H1 (cell line): ENCODE measurements around the gene ZNF618. TPM values are rescaled to one million over a fixed set of nuclear protein-coding genes. Genes with fewer than 3 reads are reported as not detected.

Experiments used
- CTCF ChIA-PET: fragments of 300-600 bp; sonication (Branson Sonifier 250); formaldehyde crosslinking; loops from one replicate; lab custom pipeline; 2021; ENCODE audit not compliant: partially characterized antibody; lab: Charles Lee
- POLR2A ChIA-PET: fragments of 300-600 bp; sonication (Branson Sonifier 250); formaldehyde crosslinking; loops from one replicate; lab custom pipeline; 2021; ENCODE audit warnings: inconsistent platforms; ENCODE audit not compliant: partially characterized antibody; lab: Charles Lee
- DNase-seq, 2 experiments: peaks; one replicate each; pipeline versions ENCODE4 v3.0.0 to v3.0.0-alpha.2; 2010 to 2022; ENCODE audit warnings: low spot score in 2 of 2, low read depth in 1 of 2, mixed read lengths in 1 of 2
- FAIRE-seq: peaks from 2 replicates; lab custom pipeline; 2011; peaks lifted over from hg19 to GRCh38; lab: Jason Lieb, UNC
- H2AFZ ChIP-seq: 2 replicates; pipeline ENCODE4 v1.8.1; 2012; ENCODE audit warnings: low read length, inconsistent platforms
- H2AK5ac ChIP-seq: 2 replicates; pipeline ENCODE4 v1.6.1; 2013; ENCODE audit warnings: low read depth, low read length
- H2BK120ac ChIP-seq: replicated peaks from 2 replicates; pipeline ENCODE3; 2013; ENCODE audit warnings: low read depth, low read length, inconsistent platforms
- H2BK12ac ChIP-seq: 2 replicates; pipeline ENCODE4 v1.6.1; 2013; ENCODE audit warnings: low read depth, low read length
- H2BK15ac ChIP-seq: 2 replicates; pipeline ENCODE4 v1.6.1; 2013; ENCODE audit warnings: low read length
- H2BK20ac ChIP-seq: 2 replicates; pipeline ENCODE4 v1.6.1; 2013; ENCODE audit warnings: low read length
- H2BK5ac ChIP-seq: 2 replicates; pipeline ENCODE4 v1.6.1; 2013; ENCODE audit warnings: low read depth, low read length
- H3K14ac ChIP-seq: 2 replicates; pipeline ENCODE4 v1.6.1; 2013; ENCODE audit warnings: inconsistent platforms; ENCODE audit not compliant: insufficient read length
- H3K18ac ChIP-seq: 2 replicates; pipeline ENCODE4 v1.6.1; 2013; ENCODE audit warnings: low read length; ENCODE audit errors: extremely low read depth
- H3K23ac ChIP-seq: 2 replicates; pipeline ENCODE4 v1.6.1; 2013; ENCODE audit warnings: inconsistent platforms; ENCODE audit not compliant: insufficient read length
- H3K23me2 ChIP-seq: 2 replicates; pipeline ENCODE4 v1.6.1; 2013; ENCODE audit warnings: low read depth, low read length
- H3K27ac ChIP-seq: 2 replicates; pipeline ENCODE4 v1.6.1; 2011; ENCODE audit warnings: low read depth, low read length, inconsistent platforms
- H3K27me3 ChIP-seq, 4 experiments: replicated peaks in 1 of 4; 1 replicate in 1 of 4; 2 replicates in 3 of 4; pipeline versions ENCODE4 v1.6.1 to v1.8.1; 2011 to 2013; ENCODE audit warnings: low read length in 3 of 4, mild to moderate bottlenecking in 3 of 4, inconsistent platforms in 2 of 4, mixed read lengths in 2 of 4, moderate library complexity in 1 of 4; ENCODE audit not compliant: control insufficient read depth in 3 of 4, insufficient read depth in 3 of 4; ENCODE audit errors: extremely low read depth in 1 of 4
- H3K36me3 ChIP-seq, 4 experiments: 2 replicates each; pipeline versions ENCODE4 v1.6.1 to v1.8.1; 2011 to 2013; ENCODE audit warnings: mild to moderate bottlenecking in 4 of 4, low read length in 3 of 4, moderate library complexity in 2 of 4, control low read depth in 1 of 4, inconsistent platforms in 1 of 4; ENCODE audit not compliant: insufficient read depth in 4 of 4, control insufficient read depth in 2 of 4
- H3K4ac ChIP-seq: replicated peaks from 2 replicates; pipeline ENCODE3; 2013; ENCODE audit warnings: low read length, low read depth, mixed read lengths, inconsistent platforms; ENCODE audit not compliant: insufficient read length
- H3K4me1 ChIP-seq, 4 experiments: replicated peaks in 1 of 4; 1 replicate in 1 of 4; 2 replicates in 3 of 4; pipeline versions ENCODE4 v1.6.1 to v1.8.1; 2011 to 2013; ENCODE audit warnings: low read length in 3 of 4, inconsistent platforms in 2 of 4, mixed read lengths in 1 of 4; ENCODE audit not compliant: insufficient read depth in 4 of 4, control insufficient read depth in 3 of 4
- H3K4me2 ChIP-seq, 2 experiments: 2 replicates each; pipeline versions ENCODE4 v1.6.1 to v1.8.1; 2011 to 2013; ENCODE audit warnings: low read depth in 2 of 2, low read length in 2 of 2, control low read depth in 1 of 2, inconsistent platforms in 1 of 2, mild to moderate bottlenecking in 1 of 2; ENCODE audit not compliant: insufficient read depth in 1 of 2
- H3K4me3 ChIP-seq, 4 experiments: fragments of 200-600, 300-600 bp in 1 of 4; sonication (generic), shearing (Covaris generic), sonication (Bioruptor Twin) in 1 of 4; 2 replicates each; pipeline versions ENCODE4 v1.5.1 to v1.8.1; 2011 to 2016; ENCODE audit warnings: low read length in 4 of 4, low read depth in 3 of 4, control low read depth in 2 of 4, inconsistent platforms in 2 of 4, mild to moderate bottlenecking in 2 of 4, mixed read lengths in 1 of 4, moderate library complexity in 1 of 4; ENCODE audit not compliant: insufficient read depth in 2 of 4; ENCODE audit errors: extremely low read depth in 1 of 4
- H3K56ac ChIP-seq: replicated peaks from 2 replicates; pipeline ENCODE3; 2013; ENCODE audit warnings: low read depth, mild to moderate bottlenecking, mixed read lengths, low read length, inconsistent platforms; ENCODE audit not compliant: insufficient read length
- H3K79me1 ChIP-seq: 2 replicates; pipeline ENCODE4 v1.6.1; 2013; ENCODE audit warnings: low read depth, low read length, control low read depth
- H3K79me2 ChIP-seq, 2 experiments: 2 replicates each; pipeline versions ENCODE4 v1.6.1 to v1.8.1; 2012 to 2013; ENCODE audit warnings: low read length in 2 of 2, mild to moderate bottlenecking in 2 of 2, inconsistent platforms in 1 of 2; ENCODE audit not compliant: insufficient read depth in 2 of 2, control insufficient read depth in 1 of 2
- H3K9ac ChIP-seq, 4 experiments: replicated peaks in 1 of 4; 1 replicate in 1 of 4; 2 replicates in 3 of 4; pipeline versions ENCODE4 v1.6.1 to v1.8.1; 2011 to 2013; ENCODE audit warnings: low read depth in 3 of 4, low read length in 3 of 4, control low read depth in 2 of 4, mild to moderate bottlenecking in 2 of 4, moderate library complexity in 2 of 4, inconsistent platforms in 1 of 4; ENCODE audit errors: extremely low read depth in 1 of 4
- H3K9me3 ChIP-seq, 2 experiments: 2 replicates each; pipeline versions ENCODE4 v1.6.1 to v1.8.1; 2012 to 2013; ENCODE audit warnings: mild to moderate bottlenecking in 2 of 2, moderate library complexity in 2 of 2, control low read depth in 1 of 2, inconsistent platforms in 1 of 2, low read depth in 1 of 2, low read length in 1 of 2, mixed read lengths in 1 of 2; ENCODE audit not compliant: insufficient read depth in 2 of 2
- H4K20me1 ChIP-seq, 2 experiments: replicated peaks in 1 of 2; 2 replicates each; pipeline versions ENCODE3 to v1.8.1; 2011 to 2013; ENCODE audit warnings: inconsistent platforms in 2 of 2, low read length in 2 of 2, mild to moderate bottlenecking in 1 of 2; ENCODE audit not compliant: insufficient read depth in 2 of 2, control insufficient read depth in 1 of 2
- H4K5ac ChIP-seq: 2 replicates; pipeline ENCODE4 v1.6.1; 2013; ENCODE audit warnings: low read length, low read depth, mixed read lengths, inconsistent platforms; ENCODE audit not compliant: insufficient read length
- H4K8ac ChIP-seq: 2 replicates; pipeline ENCODE4 v1.8.0; 2013; ENCODE audit warnings: mild to moderate bottlenecking, moderate library complexity, low read length, inconsistent platforms; ENCODE audit not compliant: insufficient read depth; ENCODE audit errors: extremely low read depth
- H4K91ac ChIP-seq: replicated peaks from 2 replicates; pipeline ENCODE3; 2013; ENCODE audit warnings: low read length, mixed read lengths, inconsistent platforms; ENCODE audit not compliant: insufficient read length
- CHD1 ChIP-seq: IDR thresholded peaks from 2 replicates; pipeline ENCODE4 v1.6.1; 2012; ENCODE audit warnings: low read depth, low read length, improper control_type of control experiment
- CTBP2 ChIP-seq: IDR thresholded peaks from 2 replicates; pipeline ENCODE4 v1.7.0; 2011; ENCODE audit warnings: borderline replicate concordance, mild to moderate bottlenecking, moderate library complexity, mixed read lengths, low read length; ENCODE audit not compliant: insufficient read depth, insufficient read length
- EP300 ChIP-seq, 2 experiments: IDR thresholded peaks; 1 replicate in 1 of 2; 2 replicates in 1 of 2; pipeline ENCODE4 v1.6.1; 2011 to 2012; ENCODE audit warnings: low read depth in 2 of 2, low read length in 2 of 2, mild to moderate bottlenecking in 2 of 2, borderline replicate concordance in 1 of 2, inconsistent platforms in 1 of 2, moderate library complexity in 1 of 2
- EZH2 ChIP-seq: fragments of 200-600 bp; sonication (generic); IDR thresholded peaks from 2 replicates; pipeline ENCODE4 v1.7.1; 2012; ENCODE audit warnings: low read depth, mild to moderate bottlenecking, moderate library complexity, low read length, inconsistent platforms; ENCODE audit not compliant: severe bottlenecking
- JUND ChIP-seq: IDR thresholded peaks from 2 replicates; pipeline ENCODE4 v1.6.1; 2011; ENCODE audit warnings: mild to moderate bottlenecking, improper control_type of control experiment, low read length
- POLR2A ChIP-seq, 2 experiments: IDR thresholded peaks; 1 replicate in 1 of 2; 2 replicates in 1 of 2; pipeline ENCODE4 v1.6.1; 2011; ENCODE audit warnings: low read depth in 2 of 2, low read length in 2 of 2, mild to moderate bottlenecking in 2 of 2; ENCODE audit errors: control extremely low read depth in 1 of 2
- SAP30 ChIP-seq: fragments of 300-600 bp; sonication (generic); IDR thresholded peaks from 2 replicates; pipeline ENCODE4 v1.7.1; 2012; ENCODE audit warnings: low read length, moderate library complexity, mild to moderate bottlenecking, inconsistent platforms; ENCODE audit not compliant: insufficient read depth, insufficient replicate concordance
- WGBS, 2 experiments: shearing (Covaris generic) in 1 of 2; methylation state at CpG; one replicate each; pipeline versions ENCODE4 v1.1.6 to v1.1.7; 2013 to 2015; ENCODE audit warnings: low lambda C conversion rate in 2 of 2, mixed read lengths in 2 of 2, inconsistent platforms in 1 of 2, low coverage in 1 of 2, missing lambda C conversion rate in 1 of 2; ENCODE audit not compliant: insufficient replicate concordance in 2 of 2, insufficient coverage in 1 of 2, insufficient read length in 1 of 2; ENCODE audit errors: extremely low coverage in 1 of 2, missing lambda C conversion rate in 1 of 2; 5-methylcytosine and 5-hydroxymethylcytosine counted together
- polyA plus RNA-seq, 7 experiments: library from polyadenylated mRNA; depleted of rRNA in 3 of 7; stranded (reverse) in 5 of 7; unstranded in 2 of 7; fragments of >200 nt in 5 of 7; fragments of 200-250 nt in 2 of 7; gene quantifications; 1 replicate in 5 of 7; 2 replicates in 1 of 7; 4 replicates in 1 of 7; pipeline versions ENCODE4 v1.2.1 to v1.2.3, GENCODE V29; 2011 to 2013; ENCODE audit warnings: missing spikeins in 2 of 7, mixed read lengths in 2 of 7
- total RNA-seq: library from RNA; stranded (reverse); fragmentation: NEBNext Ultra II Directional; extraction: Animal tissue kit (Norgen Biotek cat#: 25700); gene quantifications from 2 replicates; pipeline ENCODE4 v1.2.1, GENCODE V29; 2021
- TF ChIP-seq, protein P1 (sequence below): IDR thresholded peaks from 2 replicates; pipeline ENCODE4 v1.6.1; 2011; ENCODE audit warnings: low read length, improper control_type of control experiment

ZNF618 gene
- total and polyA plus RNA-seq, 2 of the 8 experiments (the other 6 are each of a cell fraction or from before 2014, with no cell fraction given) = 9.6 to 28.5 TPM

DNA sequence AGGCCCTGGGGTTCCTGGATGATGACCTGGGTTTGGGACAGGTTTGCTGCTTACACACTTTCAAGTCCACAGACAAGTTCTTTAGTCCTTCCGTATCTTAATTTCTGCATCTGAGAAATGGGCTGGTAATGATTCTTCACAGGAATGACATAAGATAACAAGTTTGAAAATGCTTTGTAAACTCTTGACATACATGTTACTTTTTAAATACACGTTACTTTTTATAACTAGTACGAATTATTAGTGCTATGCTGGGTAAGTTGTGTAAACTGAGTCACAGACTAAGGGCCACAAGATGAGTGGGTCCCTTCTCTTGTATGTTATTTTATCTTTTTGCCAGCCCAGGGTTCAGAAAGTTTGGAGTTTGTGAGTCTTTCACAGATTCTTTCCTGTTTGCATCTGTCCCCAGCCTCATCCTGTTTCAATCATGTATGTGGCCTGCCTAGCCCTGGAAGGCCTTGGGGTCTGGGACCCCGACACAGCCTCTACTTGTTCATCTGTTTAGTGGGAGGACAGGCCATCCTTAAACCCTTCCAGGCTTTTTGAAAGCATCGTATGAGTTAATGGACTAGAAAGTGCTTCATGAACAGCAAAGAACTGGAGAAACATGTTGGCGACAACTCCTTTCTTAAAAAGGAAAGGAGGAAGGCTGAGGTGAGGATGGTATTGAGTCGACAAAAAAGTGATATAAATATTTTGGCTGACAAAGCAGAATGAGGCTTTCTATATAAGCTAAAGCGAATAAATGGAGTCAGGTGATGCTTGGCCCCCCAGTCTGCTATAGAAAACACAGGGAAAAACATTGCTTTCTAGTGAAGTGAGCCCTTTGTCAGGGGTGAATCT lies 9.3 kb downstream of the ZNF618 start:
- WGBS, 2 experiments = 94% methylated on average over 8 of the region's 8 CpGs; no CpG with 5 or more reads in 1 of the 2 experiments
- H4K20me1 ChIP-seq = peaks cover 0 to 6% of the 10 kb centered on the region in 2 experiments

More for the DNA sequence above, 9.3 kb downstream of the ZNF618 start:
- no peak overlapping the region for H4K91ac ChIP-seq
- TF ChIP-seq CTBP2 (no peak), JUND (no peak), POLR2A (IDR thresholded peaks at IDR 0.05; ENCODE audit: control extremely low read depth in 1 of 2, low read depth in 2 of 2, low read length in 2 of 2) (no peak), EZH2 (no peak), SAP30 (no peak), EP300 (IDR thresholded peaks at IDR 0.05; ENCODE audit: borderline replicate concordance in 1 of 2, low read depth in 2 of 2, low read length in 2 of 2) (no peak), CHD1 (no peak)
- TF ChIP-seq, protein P1, sequence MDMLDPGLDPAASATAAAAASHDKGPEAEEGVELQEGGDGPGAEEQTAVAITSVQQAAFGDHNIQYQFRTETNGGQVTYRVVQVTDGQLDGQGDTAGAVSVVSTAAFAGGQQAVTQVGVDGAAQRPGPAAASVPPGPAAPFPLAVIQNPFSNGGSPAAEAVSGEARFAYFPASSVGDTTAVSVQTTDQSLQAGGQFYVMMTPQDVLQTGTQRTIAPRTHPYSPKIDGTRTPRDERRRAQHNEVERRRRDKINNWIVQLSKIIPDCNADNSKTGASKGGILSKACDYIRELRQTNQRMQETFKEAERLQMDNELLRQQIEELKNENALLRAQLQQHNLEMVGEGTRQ = no peak
- TF ChIP-seq, all 59 proteins: peak for 0
- no peak overlapping the region for H2AFZ ChIP-seq
- H2BK5ac ChIP-seq = no peak overlapping the region
- peak overlapping the region; percentile 47; the same call in 1 of the 2 replicates for H3K27ac ChIP-seq
- H3K4ac ChIP-seq = no peak overlapping the region
- H2BK15ac ChIP-seq = no peak overlapping the region
- 0 out of 2 replicates have a peak overlapping the region, but pooled peaks have one; percentile 4 for H2BK12ac ChIP-seq
- H3K4me2 ChIP-seq = peak overlapping the region in 1 of 2 experiments; percentile 12; a peak in 1 of 4 replicates
- no peak overlapping the region for H3K14ac ChIP-seq
- no peaks in the 10 kb centered on the region for H3K23me2 ChIP-seq
- H3K23ac ChIP-seq = no peak overlapping the region
- H3K79me1 ChIP-seq = peaks cover 17% of the 10 kb centered on the region
- H2BK20ac ChIP-seq = no peak overlapping the region
- H3K36me3 ChIP-seq = peaks cover 0 to 7% (median under 1%) of the 10 kb centered on the region in 4 experiments; a peak in 3 of 8 replicates
- H3K9me3 ChIP-seq = peaks cover 3 to 8% of the 10 kb centered on the region in 2 experiments; a peak in 3 of 4 replicates
- H4K8ac ChIP-seq = no peak overlapping the region
- CTCF ChIA-PET = interaction anchor here (1.9 kb wide), 1 partner anchor 9 kb away, joined by 5 read pairs; the partner anchor contains the start of gene ZNF618
- H3K9ac ChIP-seq = no peak overlapping the region
- H3K4me1 ChIP-seq = peaks cover 7 to 21% (median 15%) of the 10 kb centered on the region in 4 experiments
- H4K5ac ChIP-seq = no peak overlapping the region
- no peak overlapping the region for H2BK120ac ChIP-seq
- H3K27me3 ChIP-seq = no peaks in the 10 kb centered on the region
- H3K79me2 ChIP-seq = peaks cover 3 to 90% of the 10 kb centered on the region in 2 experiments; a peak in 2 of 4 replicates
- no peak for FAIRE-seq
- H3K4me3 ChIP-seq = no peak overlapping the region
- POLR2A ChIA-PET = interaction anchor here (0.7 to 1.5 kb wide), 3 partner anchors 9 to 342 kb away, joined by 3 to 4 read pairs (median 3); no protein-coding TSS in a partner anchor
- H3K56ac ChIP-seq = no peak overlapping the region
- H3K18ac ChIP-seq = no peak overlapping the region
- DNase-seq = no peak
- H2AK5ac ChIP-seq = no peak overlapping the region
